PC-9 (cell line): ENCODE measurements around the gene TP53I13. TPM values are rescaled to one million over a fixed set of nuclear protein-coding genes. Genes with fewer than 3 reads are reported as not detected.

Experiments used
- BruUV-seq: library from RNA; stranded (reverse); fragments of 400-500 nt; replicated peaks from 2 replicates; lab custom pipeline; 2021; lab: Mats Ljungman, UMichigan
- CTCF ChIA-PET: fragments of 300-600 bp; sonication (Branson Sonifier 250); formaldehyde crosslinking; loops from one replicate; lab custom pipeline; 2022; ENCODE audit warnings: antibody characterized with exemption; lab: Charles Lee
- POLR2A ChIA-PET: fragments of 300-600 bp; sonication (Branson Sonifier 250); formaldehyde crosslinking; loops from one replicate; lab custom pipeline; 2022; ENCODE audit warnings: antibody characterized with exemption; ENCODE audit not compliant: unreplicated experiment; lab: Charles Lee
- DNase-seq, 2 experiments: peaks; one replicate each; pipeline versions ENCODE4 v3.0.0 to v3.0.0-alpha.2; 2015 to 2022; ENCODE audit warnings: mixed read lengths in 1 of 2
- H2AFZ ChIP-seq: fragments of 200-600 bp; sonication (generic); 2 replicates; pipeline ENCODE4 v1.8.1; 2017; ENCODE audit warnings: antibody characterized with exemption
- H3F3A ChIP-seq: fragments of 200-600 bp; sonication (generic); 2 replicates; pipeline ENCODE4 v1.8.1; 2017; ENCODE audit warnings: antibody characterized with exemption, mild to moderate bottlenecking, low read depth; ENCODE audit not compliant: insufficient read depth
- H3K27ac ChIP-seq: fragments of 200-600 bp; sonication (generic); 2 replicates; pipeline ENCODE4 v1.6.1; 2016; ENCODE audit warnings: mixed run types
- H3K27me3 ChIP-seq: fragments of 200-600 bp; sonication (generic); 2 replicates; pipeline ENCODE4 v1.6.1; 2016; ENCODE audit warnings: low read depth, mixed run types; ENCODE audit not compliant: insufficient read depth
- H3K36me3 ChIP-seq: fragments of 200-600 bp; sonication (generic); 2 replicates; pipeline ENCODE4 v1.6.1; 2016; ENCODE audit warnings: low read depth, mixed run types
- H3K4me1 ChIP-seq: fragments of 200-600 bp; sonication (generic); replicated peaks from 2 replicates; pipeline ENCODE4 v1.6.1; 2016; ENCODE audit warnings: mixed run types; ENCODE audit not compliant: insufficient read depth
- H3K4me2 ChIP-seq: fragments of 200-600 bp; sonication (generic); 2 replicates; pipeline ENCODE4 v1.6.1; 2017; ENCODE audit warnings: mixed run types
- H3K4me3 ChIP-seq: fragments of 200-600 bp; sonication (generic); 2 replicates; pipeline ENCODE4 v1.6.1; 2016; ENCODE audit warnings: mixed run types
- H3K79me2 ChIP-seq: fragments of 200-600 bp; sonication (generic); 2 replicates; pipeline ENCODE4 v1.6.1; 2017; ENCODE audit warnings: low read depth, mixed run types
- H3K9me2 ChIP-seq: fragments of 200-600 bp; sonication (generic); 2 replicates; pipeline ENCODE4 v1.8.1; 2017; ENCODE audit warnings: mild to moderate bottlenecking; ENCODE audit not compliant: insufficient read depth
- H3K9me3 ChIP-seq: fragments of 200-600 bp; sonication (generic); 2 replicates; pipeline ENCODE4 v1.8.1; 2016; ENCODE audit warnings: low read depth; ENCODE audit not compliant: insufficient read depth
- H4K20me1 ChIP-seq: fragments of 200-600 bp; sonication (generic); 2 replicates; pipeline ENCODE4 v1.8.1; 2017; ENCODE audit not compliant: insufficient read depth
- EZH2 ChIP-seq: fragments of 200-600 bp; sonication (generic); IDR thresholded peaks from 2 replicates; pipeline ENCODE4 v1.8.0; 2017; ENCODE audit warnings: antibody characterized with exemption, low read depth
- intact Hi-C: fragments of 100-400 bp; cut with micrococcal nuclease; formaldehyde crosslinking; loops from one replicate; pipeline ENCODE4 v1.10.0; 2022; ENCODE audit not compliant: unreplicated experiment
- total RNA-seq: library from RNA; stranded (reverse); gene quantifications from 2 replicates; pipeline ENCODE4 v1.2.3, GENCODE V29; 2021
- TF ChIP-seq, protein P1 (sequence below): fragments of 200-600 bp; sonication (generic); conservative IDR thresholded peaks from 2 replicates; pipeline ENCODE4 v1.6.1; 2017; ENCODE audit warnings: mixed run types, antibody characterized with exemption, mild to moderate bottlenecking, moderate library complexity

TP53I13 gene
- total RNA-seq, 1 experiment from 2014 or later = 46.9 TPM

DNA sequence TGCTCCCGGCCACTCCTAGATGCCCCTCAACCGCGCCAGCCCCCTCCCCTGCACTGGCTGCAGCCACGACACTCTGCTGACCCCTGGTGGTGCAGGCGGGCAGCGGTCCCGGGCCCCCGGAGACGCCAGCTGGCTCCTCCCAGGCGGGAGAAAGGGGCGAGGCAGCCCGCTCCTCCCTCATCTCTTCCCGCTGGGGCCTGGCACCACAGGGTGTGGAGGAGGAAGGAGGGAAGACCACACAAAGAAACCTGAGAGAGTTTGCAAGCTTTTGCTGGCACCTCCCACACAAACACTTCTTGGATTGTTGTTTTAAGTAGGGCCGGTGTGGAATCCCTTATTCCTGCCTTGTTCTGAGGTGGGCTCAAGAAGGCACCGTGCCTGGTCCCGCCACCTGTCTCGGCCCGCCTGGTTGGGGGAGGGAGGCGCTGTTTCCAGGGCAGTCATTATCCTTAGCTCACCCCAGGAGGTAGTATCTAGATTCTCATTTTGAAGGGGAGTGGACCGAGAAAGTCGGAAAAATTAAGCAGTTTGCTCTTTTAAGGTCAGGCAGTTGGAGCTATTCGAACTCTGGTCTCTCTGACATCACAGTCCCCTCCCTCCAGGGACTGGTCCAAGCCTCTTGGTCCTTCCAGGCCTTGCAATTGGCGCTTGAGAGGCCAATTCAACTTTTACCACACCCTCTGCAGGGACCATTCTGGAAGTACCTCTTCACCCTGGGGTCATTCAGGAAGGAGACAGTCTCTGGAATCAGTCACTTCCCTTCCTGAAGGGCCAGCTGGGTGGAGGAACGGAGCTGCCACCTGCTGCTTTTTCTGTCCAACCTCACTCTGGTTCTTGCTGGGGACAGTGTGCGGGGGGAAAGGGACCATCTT is 23.5 kb downstream of the TP53I13 start:
- no TSS peak for BruUV-seq
- intact Hi-C loops = loop anchor here (1.0 to 5.0 kb wide), 3 partner anchors 47 to 223 kb away; no protein-coding TSS in a partner anchor
- POLR2A ChIA-PET = interaction anchor here (0.5 to 0.9 kb wide), 6 partner anchors 30 to 413 kb away, joined by 3 to 18 read pairs (median 4); no protein-coding TSS in a partner anchor

DNA sequence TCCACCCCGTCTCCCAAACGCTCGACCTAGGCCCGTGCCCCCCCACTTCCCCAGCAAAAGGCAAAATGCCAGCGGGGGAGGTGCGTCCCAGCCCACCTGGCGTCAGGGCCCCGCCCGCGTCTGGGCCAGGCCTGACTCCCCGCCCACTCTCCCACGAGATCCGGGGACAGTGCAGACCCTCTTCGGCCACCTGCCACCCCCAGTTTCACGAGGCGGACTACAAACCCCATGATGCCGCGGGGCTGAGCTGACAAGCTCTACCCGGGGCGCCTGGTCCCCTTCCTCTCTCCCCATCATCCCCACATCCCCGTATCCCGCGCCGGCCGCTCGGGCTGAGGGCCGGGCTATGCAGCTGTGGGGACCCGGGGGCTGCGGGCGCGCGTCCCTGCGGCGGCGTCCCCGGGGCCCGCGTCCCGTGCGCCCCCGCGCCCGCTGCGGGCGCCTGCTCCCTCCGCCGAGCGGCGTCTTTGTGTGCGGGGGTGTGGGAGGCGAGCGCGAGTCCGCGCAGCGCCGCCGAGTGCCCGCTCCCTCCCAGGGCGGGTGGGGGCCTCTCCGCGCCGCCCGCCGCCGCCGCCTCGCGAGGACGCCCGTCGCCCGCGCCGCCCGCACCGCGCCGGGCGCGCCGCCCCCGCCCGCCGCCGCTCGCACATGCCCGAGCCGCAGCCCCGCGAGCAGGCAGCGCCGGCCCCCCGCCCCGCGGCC is 24.5 kb downstream of the TP53I13 start, which contains the start of gene ANKRD13B:
TSS of gene ANKRD13B (plus strand) at position 283 of the 702 bp plus-strand sequence. CDS start 490 bp downstream, outside the sequence.
- H3K36me3 ChIP-seq = no peaks in the 10 kb centered on the region
- H3K4me3 ChIP-seq = peak within 1 kb of the TSS; percentile 72
- H3K9me2 ChIP-seq = no peaks in the 10 kb centered on the region
- peak within 1 kb of the TSS; percentile 77 for H2AFZ ChIP-seq
- intact Hi-C loops = loop anchor here (5.0 kb wide), 1 partner anchor 194 kb away; no protein-coding TSS in a partner anchor
- H3K27me3 ChIP-seq = no peaks in the 10 kb centered on the region
- no TSS peak for BruUV-seq
- CTCF ChIA-PET = interaction anchor here (0.7 to 1.5 kb wide), 3 partner anchors 24 to 223 kb away, joined by 3 to 5 read pairs (median 3); no protein-coding TSS in a partner anchor
- POLR2A ChIA-PET = interaction anchor here (0.6 kb wide), 1 partner anchor 48 kb away, joined by 5 read pairs; no protein-coding TSS in a partner anchor
- peaks cover 3% of the 10 kb centered on the region for H4K20me1 ChIP-seq
- H3K9me3 ChIP-seq = no peaks in the 10 kb centered on the region
- peak within 1 kb of the TSS; percentile 91 for H3K4me2 ChIP-seq
- H3F3A ChIP-seq = peaks cover 30% of the 10 kb centered on the region
- TF ChIP-seq, protein P1, sequence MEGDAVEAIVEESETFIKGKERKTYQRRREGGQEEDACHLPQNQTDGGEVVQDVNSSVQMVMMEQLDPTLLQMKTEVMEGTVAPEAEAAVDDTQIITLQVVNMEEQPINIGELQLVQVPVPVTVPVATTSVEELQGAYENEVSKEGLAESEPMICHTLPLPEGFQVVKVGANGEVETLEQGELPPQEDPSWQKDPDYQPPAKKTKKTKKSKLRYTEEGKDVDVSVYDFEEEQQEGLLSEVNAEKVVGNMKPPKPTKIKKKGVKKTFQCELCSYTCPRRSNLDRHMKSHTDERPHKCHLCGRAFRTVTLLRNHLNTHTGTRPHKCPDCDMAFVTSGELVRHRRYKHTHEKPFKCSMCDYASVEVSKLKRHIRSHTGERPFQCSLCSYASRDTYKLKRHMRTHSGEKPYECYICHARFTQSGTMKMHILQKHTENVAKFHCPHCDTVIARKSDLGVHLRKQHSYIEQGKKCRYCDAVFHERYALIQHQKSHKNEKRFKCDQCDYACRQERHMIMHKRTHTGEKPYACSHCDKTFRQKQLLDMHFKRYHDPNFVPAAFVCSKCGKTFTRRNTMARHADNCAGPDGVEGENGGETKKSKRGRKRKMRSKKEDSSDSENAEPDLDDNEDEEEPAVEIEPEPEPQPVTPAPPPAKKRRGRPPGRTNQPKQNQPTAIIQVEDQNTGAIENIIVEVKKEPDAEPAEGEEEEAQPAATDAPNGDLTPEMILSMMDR = no peak
- no peak for TF ChIP-seq EZH2
- peak; percentile 8 to 45 for DNase-seq
- H3K79me2 ChIP-seq = peaks cover 47% of the 10 kb centered on the region
- H3K4me1 ChIP-seq = peaks cover 38% of the 10 kb centered on the region
- H3K27ac ChIP-seq = peak within 1 kb of the TSS; percentile 41

More for the DNA sequence above, 23.5 kb downstream of the TP53I13 start:
- peak overlapping the region; percentile 69 for H2AFZ ChIP-seq
- no peak for TF ChIP-seq EZH2
- TF ChIP-seq, protein P1 = peak; percentile 91
- peaks cover 3% of the 10 kb centered on the region for H4K20me1 ChIP-seq
- peaks cover 48% of the 10 kb centered on the region for H3K4me1 ChIP-seq
- H3K27ac ChIP-seq = peak overlapping the region; percentile 41
- H3K4me2 ChIP-seq = peak overlapping the region; percentile 84
- H3K27me3 ChIP-seq = no peaks in the 10 kb centered on the region
- peak overlapping the region; percentile 64; the same call in 1 of the 2 replicates for H3K4me3 ChIP-seq
- H3F3A ChIP-seq = peaks cover 30% of the 10 kb centered on the region
- H3K79me2 ChIP-seq = peaks cover 52% of the 10 kb centered on the region
- no peaks in the 10 kb centered on the region for H3K36me3 ChIP-seq
- CTCF ChIA-PET = interaction anchor here (0.6 to 1.5 kb wide), 5 partner anchors 18 to 222 kb away, joined by 3 to 9 read pairs (median 5); no protein-coding TSS in a partner anchor
- H3K9me2 ChIP-seq = no peaks in the 10 kb centered on the region
- H3K9me3 ChIP-seq = no peaks in the 10 kb centered on the region
- peak; percentile 78 to 94 for DNase-seq
